K562 (cell line): Measurements from ENCODE around the gene ST3GAL3. TPM values are rescaled to one million over a fixed set of nuclear protein-coding genes. Genes with fewer than 3 reads are reported as not detected.

Experiments used
- CREB5 ChIP-seq: fragments of 250-450 bp; sonication (Bioruptor Pico); IDR thresholded peaks from 2 replicates; pipeline ENCODE4 v1.5.0; 2020; ENCODE audit warnings: mild to moderate bottlenecking
- HEY1 ChIP-seq: fragments of 250-450 bp; sonication (Bioruptor Pico); IDR thresholded peaks from 2 replicates; pipeline ENCODE4 v1.5.0; 2020; ENCODE audit warnings: mild to moderate bottlenecking, moderate library complexity, borderline replicate concordance
- KDM4B ChIP-seq, 2 experiments: fragments of 450-650 bp in 1 of 2; sonication (generic) in 1 of 2; IDR thresholded peaks; 2 replicates each; pipeline ENCODE4 v1.6.1; 2016 to 2017; ENCODE audit warnings: borderline replicate concordance in 2 of 2, antibody characterized with exemption in 1 of 2, low read depth in 1 of 2, mild to moderate bottlenecking in 1 of 2
- PKNOX1 ChIP-seq: fragments of 450-650 bp; IDR thresholded peaks from 2 replicates; pipeline ENCODE4 v1.6.1; 2016
- RREB1 ChIP-seq: fragments of 250-450 bp; sonication (Bioruptor Pico); IDR thresholded peaks from 2 replicates; pipeline ENCODE4 v1.4.0; 2020
- SIN3B ChIP-seq: fragments of 450-650 bp; IDR thresholded peaks from 2 replicates; pipeline ENCODE4 v1.6.1; 2017; ENCODE audit warnings: low read depth, mild to moderate bottlenecking, moderate library complexity
- SMAD1 ChIP-seq: fragments of 150-350 bp; IDR thresholded peaks from 2 replicates; pipeline ENCODE4 v1.6.1; 2014; ENCODE audit warnings: low read length, low read depth; ENCODE audit not compliant: partially characterized antibody
- SNAPC5 ChIP-seq: fragments of 250-450 bp; sonication (Bioruptor Pico); IDR thresholded peaks from 2 replicates; pipeline ENCODE4 v1.8.0; 2021; ENCODE audit warnings: moderate library complexity, mild to moderate bottlenecking, inconsistent platforms
- STAT6 ChIP-seq: sonication (generic); formaldehyde crosslinking; IDR thresholded peaks from 2 replicates; pipeline ENCODE4 v1.8.1; 2023; ENCODE audit warnings: mild to moderate bottlenecking, missing genetic modification reagents
- ZBTB33 ChIP-seq: sonication (generic); formaldehyde crosslinking; IDR thresholded peaks from 2 replicates; pipeline ENCODE4 v1.8.1; 2023; ENCODE audit warnings: mild to moderate bottlenecking, missing genetic modification reagents
- ZNF212 ChIP-seq: fragments of 450-650 bp; formaldehyde crosslinking; IDR thresholded peaks from 2 replicates; pipeline ENCODE4 v1.4.0; 2020; ENCODE audit warnings: mild to moderate bottlenecking
- ZNF699 ChIP-seq: fragments of 250-450 bp; sonication (Bioruptor Pico); IDR thresholded peaks from 2 replicates; pipeline ENCODE4 v1.8.0; 2021; ENCODE audit warnings: mild to moderate bottlenecking, moderate library complexity; ENCODE audit not compliant: insufficient replicate concordance
- polyA plus RNA-seq, 8 experiments: library from polyadenylated mRNA; depleted of rRNA in 4 of 8; stranded (reverse) in 5 of 8; unstranded in 3 of 8; fragments of >200 nt; fragmentation: Nextera tagmentation in 2 of 8; fragmentation: Illumina TruSeq in 1 of 8; extraction: Ambion mirVana in 2 of 8; extraction: Trizol in 1 of 8; gene quantifications; 2 replicates each; pipeline versions ENCODE4 v1.2.1 to v1.2.3, GENCODE V29; 2011 to 2014; ENCODE audit warnings: inconsistent platforms in 1 of 8, missing spikeins in 1 of 8
- total RNA-seq, 7 experiments: library from RNA; depleted of rRNA in 6 of 7; stranded (reverse); fragments of >200 nt in 6 of 7; fragmentation: Illumina TruSeq in 2 of 7; extraction: Trizol in 2 of 7; gene quantifications; 2 replicates each; pipeline versions ENCODE4 v1.2.1 to v1.2.3, GENCODE V29; 2011 to 2021; ENCODE audit warnings: low replicate concordance in 1 of 7

The ST3GAL3 gene
- total and polyA plus RNA-seq, 9 of the 15 experiments (the other 6 are each of a cell fraction or from before 2014, with no cell fraction given) = 1.2 to 18.9 (median 11.0) TPM

- no peak; the same call in 1 of the 2 replicates for TF ChIP-seq RREB1 (CRISPR knock-in tag)
- TF ChIP-seq SNAPC5 (CRISPR knock-in tag) = no peak
- TF ChIP-seq PKNOX1 = peak; percentile 95
- peak; percentile 65; the same call in 1 of the 2 replicates for TF ChIP-seq STAT6
- no peak for TF ChIP-seq SMAD1
- no peak; a peak in 2 of 4 replicates for TF ChIP-seq KDM4B (IDR thresholded peaks at IDR 0.05; ENCODE audit: borderline replicate concordance in 2 of 2, low read depth in 1 of 2)
- TF ChIP-seq ZNF699 (CRISPR knock-in tag) = no peak
- TF ChIP-seq CREB5 = no peak
- 0 out of 2 replicates have a peak, but pooled peaks have one; percentile 16 for TF ChIP-seq ZNF212
- TF ChIP-seq ZBTB33 (CRISPR knock-in tag) = peak; percentile 84
- TF ChIP-seq HEY1 (CRISPR knock-in tag) = no peak
- TF ChIP-seq SIN3B = peak; percentile 72; the same call in 1 of the 2 replicates
Observed at GRCh38 chr1:43946236-43947060, 239.1 kb downstream of the ST3GAL3 start, which contains the start of gene IPO13 (continued).
